IMR-90 (cell line): ENCODE data around the gene ZNRF3. TPM values are rescaled to one million over a fixed set of nuclear protein-coding genes. Genes with fewer than 3 reads are reported as not detected.

Source experiments
- ATAC-seq: fragments of 200-7000 bp; cut with Tn5 transposase; 2 replicates; pipeline ENCODE4 v1.9.1; 2020; ENCODE audit warnings: low read depth, mild to moderate bottlenecking, moderate library complexity
- BruUV-seq: library from RNA; stranded (reverse); fragments of 400-500 nt; replicated peaks from 2 replicates; lab custom pipeline; 2021; lab: Mats Ljungman, UMichigan
- CTCF ChIA-PET: fragments of 300-600 bp; formaldehyde crosslinking; extraction: SDS; loops from one replicate; lab custom pipeline; 2021; ENCODE audit warnings: antibody characterized with exemption; lab: Yijun Ruan, JAX
- POLR2A ChIA-PET: fragments of 300-600 bp; sonication (Branson Sonifier 250); formaldehyde crosslinking; loops from one replicate; lab custom pipeline; 2022; ENCODE audit warnings: antibody characterized with exemption; ENCODE audit not compliant: unreplicated experiment; lab: Charles Lee
- DNase-seq: peaks from one replicate; pipeline ENCODE4 v3.0.0; 2013
- H2AFZ ChIP-seq: replicated peaks from 2 replicates; pipeline ENCODE3; 2013; ENCODE audit warnings: low read length, mild to moderate bottlenecking; ENCODE audit not compliant: poor library complexity
- H2AK5ac ChIP-seq: 2 replicates; pipeline ENCODE4 v1.6.1; 2013; ENCODE audit warnings: low read depth, low read length, inconsistent platforms
- H2AK9ac ChIP-seq: replicated peaks from 2 replicates; pipeline ENCODE3; 2013; ENCODE audit warnings: mild to moderate bottlenecking, low read depth, low read length, moderate library complexity; ENCODE audit not compliant: poor library complexity
- H2BK120ac ChIP-seq: 2 replicates; pipeline ENCODE4 v1.6.1; 2013; ENCODE audit warnings: low read depth, low read length, inconsistent platforms
- H2BK15ac ChIP-seq: 3 replicates; pipeline ENCODE4 v1.6.1; 2013; ENCODE audit warnings: low read depth, low read length, inconsistent platforms
- H2BK20ac ChIP-seq: 2 replicates; pipeline ENCODE4 v1.6.1; 2013; ENCODE audit warnings: low read depth, mild to moderate bottlenecking, inconsistent platforms, low read length, moderate library complexity
- H2BK5ac ChIP-seq: 2 replicates; pipeline ENCODE4 v1.6.1; 2013; ENCODE audit warnings: mild to moderate bottlenecking, low read depth, low read length, inconsistent platforms; ENCODE audit not compliant: poor library complexity, severe bottlenecking
- H3K14ac ChIP-seq: replicated peaks from 2 replicates; pipeline ENCODE4 v1.6.1; 2013; ENCODE audit warnings: low read depth, low read length, inconsistent platforms
- H3K18ac ChIP-seq: 2 replicates; pipeline ENCODE4 v1.6.1; 2013; ENCODE audit warnings: low read depth, low read length, control low read depth
- H3K23ac ChIP-seq: 2 replicates; pipeline ENCODE4 v1.6.1; 2013; ENCODE audit warnings: low read depth, low read length, inconsistent platforms
- H3K27ac ChIP-seq: 2 replicates; pipeline ENCODE4 v1.5.1; 2013; ENCODE audit warnings: mild to moderate bottlenecking, control low read depth, low read length; ENCODE audit not compliant: insufficient read depth
- H3K27me3 ChIP-seq: 2 replicates; pipeline ENCODE4 v1.6.1; 2013; ENCODE audit warnings: low read length; ENCODE audit not compliant: control insufficient read depth, insufficient read depth
- H3K36me3 ChIP-seq: 2 replicates; pipeline ENCODE4 v1.6.1; 2013; ENCODE audit warnings: low read length, mixed read lengths; ENCODE audit not compliant: control insufficient read depth, insufficient read depth
- H3K4ac ChIP-seq: 2 replicates; pipeline ENCODE4 v1.6.1; 2013; ENCODE audit warnings: low read depth, low read length, inconsistent platforms
- H3K4me1 ChIP-seq: 2 replicates; pipeline ENCODE4 v1.6.1; 2013; ENCODE audit warnings: low read length, mixed read lengths; ENCODE audit not compliant: control insufficient read depth, insufficient read depth
- H3K4me2 ChIP-seq: 2 replicates; pipeline ENCODE4 v1.6.1; 2013; ENCODE audit warnings: low read depth, mild to moderate bottlenecking, control low read depth, low read length, moderate library complexity
- H3K4me3 ChIP-seq: 2 replicates; pipeline ENCODE4 v1.5.1; 2013; ENCODE audit warnings: low read depth, mild to moderate bottlenecking, control low read depth, low read length, moderate library complexity; ENCODE audit not compliant: insufficient read depth
- H3K56ac ChIP-seq: 2 replicates; pipeline ENCODE4 v1.6.1; 2013; ENCODE audit warnings: low read length, inconsistent platforms; ENCODE audit not compliant: insufficient read depth; ENCODE audit errors: extremely low read depth
- H3K79me1 ChIP-seq, 2 experiments: 2 replicates each; pipeline ENCODE4 v1.6.1; 2013; ENCODE audit warnings: low read length in 2 of 2, inconsistent platforms in 1 of 2, low read depth in 1 of 2
- H3K9ac ChIP-seq: 2 replicates; pipeline ENCODE4 v1.6.1; 2013; ENCODE audit warnings: low read depth, low read length, control low read depth
- H3K9me1 ChIP-seq: 2 replicates; pipeline ENCODE4 v1.6.1; 2013; ENCODE audit warnings: low read length, inconsistent platforms; ENCODE audit not compliant: insufficient read depth
- H3K9me3 ChIP-seq: 2 replicates; pipeline ENCODE4 v1.6.1; 2013; ENCODE audit warnings: low read length; ENCODE audit not compliant: control insufficient read depth, insufficient read depth
- H4K20me1 ChIP-seq: 2 replicates; pipeline ENCODE4 v1.6.1; 2013; ENCODE audit warnings: low read length, inconsistent platforms; ENCODE audit not compliant: insufficient read depth
- H4K5ac ChIP-seq: 2 replicates; pipeline ENCODE4 v1.6.1; 2013; ENCODE audit warnings: mild to moderate bottlenecking, low read depth, low read length, control low read depth
- H4K8ac ChIP-seq, 2 experiments: 2 replicates each; pipeline ENCODE4 v1.6.1; 2013; ENCODE audit warnings: low read depth in 2 of 2, low read length in 2 of 2, control low read depth in 1 of 2, inconsistent platforms in 1 of 2
- H4K91ac ChIP-seq: 2 replicates; pipeline ENCODE4 v1.6.1; 2013; ENCODE audit warnings: low read depth, low read length, inconsistent platforms; ENCODE audit not compliant: insufficient read depth
- BHLHE40 ChIP-seq: fragments of 150-350 bp; IDR thresholded peaks from 2 replicates; pipeline ENCODE4 v1.6.1; 2016; ENCODE audit warnings: mild to moderate bottlenecking, low read depth, low read length
- MAFK ChIP-seq: IDR thresholded peaks from 2 replicates; pipeline ENCODE4 v1.6.1; 2012; ENCODE audit warnings: low read depth, low read length, improper control_type of control experiment
- MXI1 ChIP-seq: IDR thresholded peaks from 2 replicates; pipeline ENCODE4 v1.6.1; 2012; ENCODE audit warnings: low read depth, mild to moderate bottlenecking, low read length, moderate library complexity, borderline replicate concordance
- NFE2L2 ChIP-seq: fragments of 150-350 bp; IDR thresholded peaks from 2 replicates; pipeline ENCODE4 v1.6.1; 2016; ENCODE audit warnings: low read depth, mild to moderate bottlenecking, low read length
- POLR2A ChIP-seq: IDR thresholded peaks from 2 replicates; pipeline ENCODE4 v1.6.1; 2012; ENCODE audit warnings: mild to moderate bottlenecking, low read depth, low read length
- RCOR1 ChIP-seq: IDR thresholded peaks from 2 replicates; pipeline ENCODE4 v1.6.1; 2012; ENCODE audit warnings: mild to moderate bottlenecking, low read length, improper control_type of control experiment; ENCODE audit not compliant: insufficient replicate concordance
- WGBS, 2 experiments: methylation state at CpG; one replicate each; pipeline versions ENCODE4 v1.1.5 to v1.1.7; 2013; ENCODE audit warnings: missing lambda C conversion rate in 2 of 2; ENCODE audit not compliant: insufficient read length in 1 of 2; ENCODE audit errors: extremely low coverage in 2 of 2; 5-methylcytosine and 5-hydroxymethylcytosine counted together
- dilution Hi-C: fragments of 300-500 bp; cut with HindIII; formaldehyde crosslinking; loops from one replicate; pipeline ENCODE4 v1.14.3; 2018; ENCODE audit warnings: low sequenced_read_pairs; ENCODE audit not compliant: unreplicated experiment
- in situ Hi-C: fragments of 300-500 bp; cut with MboI; formaldehyde crosslinking; loops from 3 replicates; pipeline ENCODE4 v1.14.3; 2019; ENCODE audit warnings: low sequenced_read_pairs, inconsistent platforms, mixed read lengths
- intact Hi-C: fragments of 100-400 bp; cut with micrococcal nuclease; formaldehyde crosslinking; loops from 2 replicates; pipeline ENCODE4 v1.10.0; 2022
- polyA plus RNA-seq, 3 experiments: library from polyadenylated mRNA; depleted of rRNA; stranded (reverse); fragments of >200 nt; gene quantifications; 2 replicates each; pipeline ENCODE4 v1.2.3, GENCODE V29; 2012; ENCODE audit warnings: low replicate concordance in 1 of 3
- total RNA-seq: library from RNA; depleted of rRNA; stranded (reverse); fragments of >200 nt; gene quantifications from 2 replicates; pipeline ENCODE4 v1.2.3, GENCODE V29; 2012
- TF ChIP-seq, protein P1 (sequence below): conservative IDR thresholded peaks from 2 replicates; pipeline ENCODE4 v1.5.1; 2012; ENCODE audit warnings: mild to moderate bottlenecking, low read depth, low read length, improper control_type of control experiment

ZNRF3 gene
- total and polyA plus RNA-seq, 2 of the 4 experiments (the other 2 are of a cell fraction), result 1.4 to 2.4 TPM

DNA sequence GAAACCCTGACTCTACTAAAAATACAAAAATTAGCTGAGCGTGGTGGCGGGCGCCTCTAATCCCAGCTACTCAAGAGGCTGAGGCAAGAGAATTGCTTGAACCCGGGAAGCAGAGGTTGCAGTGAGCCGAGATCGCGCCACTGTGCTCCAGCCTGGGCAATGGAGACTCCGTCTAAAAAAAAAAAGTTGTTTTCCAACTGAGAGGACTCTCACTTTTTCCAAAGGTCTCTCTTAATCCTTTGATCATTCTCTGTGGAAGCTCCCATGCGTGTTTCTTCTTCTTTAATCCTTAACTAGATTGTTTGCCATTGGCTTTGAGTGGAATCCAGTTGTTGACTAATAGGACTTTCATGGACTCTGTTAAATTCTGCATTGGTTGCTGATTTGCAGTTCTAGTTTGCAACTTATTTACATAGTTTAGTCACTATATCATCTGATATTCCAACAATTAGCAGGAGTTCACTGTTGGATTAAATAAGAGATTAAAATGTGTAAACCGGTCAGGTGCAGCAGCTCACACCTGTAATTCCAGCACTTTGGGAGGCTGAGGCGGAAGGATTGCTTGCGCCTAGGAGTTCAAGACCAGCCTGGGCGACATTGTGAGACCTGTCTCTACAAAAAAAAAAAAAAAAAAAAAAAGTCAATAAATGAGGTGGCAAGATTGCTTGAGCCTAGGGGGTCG, 98.6 kb downstream of the ZNRF3 start:
- Histone ChIP-seq H3K9ac (no peak overlapping the region), H3K79me1 (peaks cover 4 to 6% of the 10 kb centered on the region in 2 experiments; a peak in 1 of 4 replicates), H3K23ac (no peak overlapping the region), H2AK9ac (no peak overlapping the region), H4K91ac (no peak overlapping the region), H3K9me1 (peaks cover under 1% of the 10 kb centered on the region; the same call in 1 of the 2 replicates), H2AK5ac (no peak overlapping the region), H3K56ac (no peak overlapping the region), H4K8ac (no peak overlapping the region), H4K20me1 (no peaks in the 10 kb centered on the region), H2BK5ac (no peak overlapping the region), H2BK15ac (no peak overlapping the region), H3K27ac (no peak overlapping the region), H3K36me3 (no peaks in the 10 kb centered on the region), H3K18ac (no peak overlapping the region), H3K4me2 (no peak overlapping the region), H3K14ac (no peak overlapping the region), H3K27me3 (no peaks in the 10 kb centered on the region), H2BK20ac (no peak overlapping the region), H2BK120ac (no peak overlapping the region), H4K5ac (no peak overlapping the region), H3K4me3 (no peak overlapping the region), H3K4ac (no peak overlapping the region), H2AFZ (no peak overlapping the region), H3K9me3 (peaks cover 4% of the 10 kb centered on the region; the same call in 1 of the 2 replicates), H3K4me1 (peaks cover 5% of the 10 kb centered on the region)
- BruUV-seq, result no TSS peak
- intact Hi-C loops, result no loop called here
- 97% methylated on average over 6 of the region's 14 CpGs; no CpG with 5 or more reads in 1 of the 2 experiments for WGBS, 2 experiments
- dilution Hi-C loops, result no loop called here
- in situ Hi-C loops, result no loop called here
- TF ChIP-seq POLR2A, result no peak
- no peak for TF ChIP-seq RCOR1
- no peak for TF ChIP-seq BHLHE40
- no peak for TF ChIP-seq MAFK
- no peak for TF ChIP-seq MXI1
- TF ChIP-seq, protein P1, sequence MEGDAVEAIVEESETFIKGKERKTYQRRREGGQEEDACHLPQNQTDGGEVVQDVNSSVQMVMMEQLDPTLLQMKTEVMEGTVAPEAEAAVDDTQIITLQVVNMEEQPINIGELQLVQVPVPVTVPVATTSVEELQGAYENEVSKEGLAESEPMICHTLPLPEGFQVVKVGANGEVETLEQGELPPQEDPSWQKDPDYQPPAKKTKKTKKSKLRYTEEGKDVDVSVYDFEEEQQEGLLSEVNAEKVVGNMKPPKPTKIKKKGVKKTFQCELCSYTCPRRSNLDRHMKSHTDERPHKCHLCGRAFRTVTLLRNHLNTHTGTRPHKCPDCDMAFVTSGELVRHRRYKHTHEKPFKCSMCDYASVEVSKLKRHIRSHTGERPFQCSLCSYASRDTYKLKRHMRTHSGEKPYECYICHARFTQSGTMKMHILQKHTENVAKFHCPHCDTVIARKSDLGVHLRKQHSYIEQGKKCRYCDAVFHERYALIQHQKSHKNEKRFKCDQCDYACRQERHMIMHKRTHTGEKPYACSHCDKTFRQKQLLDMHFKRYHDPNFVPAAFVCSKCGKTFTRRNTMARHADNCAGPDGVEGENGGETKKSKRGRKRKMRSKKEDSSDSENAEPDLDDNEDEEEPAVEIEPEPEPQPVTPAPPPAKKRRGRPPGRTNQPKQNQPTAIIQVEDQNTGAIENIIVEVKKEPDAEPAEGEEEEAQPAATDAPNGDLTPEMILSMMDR, result no peak
- no peak for TF ChIP-seq NFE2L2
- ATAC-seq (no peak), DNase-seq (no peak)
- POLR2A ChIA-PET, result no interaction called here
- CTCF ChIA-PET, result interaction anchor here (0.6 kb wide), 1 partner anchor 50 kb away, joined by 4 read pairs; no protein-coding TSS in a partner anchor
